Ectodermal cell (in vitro differentiated cells): ENCODE results near the gene PTBP3.

Experiments
- H3K27ac ChIP-seq: 2 replicates; pipeline ENCODE4 v1.7.0; 2013; ENCODE audit warnings: mild to moderate bottlenecking, low read depth, low read length; ENCODE audit not compliant: insufficient read depth, poor library complexity, severe bottlenecking
- H3K27me3 ChIP-seq: 2 replicates; pipeline ENCODE4 v1.7.0; 2013; ENCODE audit warnings: mild to moderate bottlenecking, low read length; ENCODE audit not compliant: insufficient read depth, control insufficient read depth, poor library complexity, severe bottlenecking
- H3K36me3 ChIP-seq: one replicate; pipeline ENCODE4 v1.7.0; 2013; ENCODE audit warnings: low read length; ENCODE audit not compliant: control insufficient read depth, insufficient read depth
- H3K4me1 ChIP-seq: one replicate; pipeline ENCODE4 v1.7.0; 2013; ENCODE audit warnings: low read length; ENCODE audit not compliant: control insufficient read depth, insufficient read depth
- H3K4me3 ChIP-seq: 2 replicates; pipeline ENCODE4 v1.7.0; 2013; ENCODE audit warnings: low read depth, low read length, control low read depth; ENCODE audit not compliant: insufficient read depth
- H3K9me3 ChIP-seq: 2 replicates; pipeline ENCODE4 v1.7.0; 2013; ENCODE audit warnings: mild to moderate bottlenecking, low read length, moderate library complexity; ENCODE audit not compliant: control insufficient read depth
- WGBS, 2 experiments: methylation state at CpG; one replicate each; pipeline ENCODE4 v1.1.7; 2013; ENCODE audit warnings: missing lambda C conversion rate in 2 of 2; 5-methylcytosine and 5-hydroxymethylcytosine counted together

Gene PTBP3

DNA sequence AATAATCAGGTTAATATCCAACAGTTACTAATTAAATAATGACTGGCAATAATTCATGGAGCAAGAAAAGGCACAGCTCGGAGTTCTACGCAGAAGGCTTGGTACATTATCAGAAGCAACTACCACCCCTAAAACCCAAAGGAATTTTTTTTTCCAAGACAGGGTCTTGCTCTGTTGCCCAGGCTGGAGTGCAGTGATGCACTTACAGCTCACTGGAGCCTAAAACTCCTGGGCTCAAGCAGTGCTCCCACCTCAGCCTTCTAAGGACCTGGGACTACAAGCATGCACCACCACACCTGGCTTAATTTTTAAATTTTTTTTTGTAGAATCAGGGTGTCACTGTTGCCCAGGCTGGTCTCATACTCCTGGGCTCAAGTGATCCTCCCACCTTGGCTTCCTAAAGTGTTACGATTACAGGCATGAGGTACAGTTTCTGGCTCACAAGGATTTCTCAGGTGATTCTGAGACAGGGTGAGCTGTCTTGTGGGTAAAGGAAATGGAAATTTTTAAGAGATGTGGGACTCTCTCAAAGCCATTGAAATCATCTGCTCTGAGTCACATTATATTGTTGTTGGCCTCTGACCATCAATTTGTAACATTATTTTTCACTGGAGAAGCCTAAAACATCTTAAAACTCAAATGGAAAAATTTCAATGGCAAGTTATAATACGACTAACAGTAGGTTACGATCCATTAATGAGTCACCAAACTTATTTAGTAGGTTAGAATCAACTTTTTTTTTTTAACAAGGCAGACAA lies 26.8 kb upstream of the PTBP3 start:
- Histone ChIP-seq H3K27me3 (no peaks in the 10 kb centered on the region), H3K4me3 (no peak overlapping the region), H3K9me3 (no peaks in the 10 kb centered on the region), H3K27ac (peak overlapping the region; percentile 26), H3K4me1 (no peaks in the 10 kb centered on the region), H3K36me3 (no peaks in the 10 kb centered on the region)
- WGBS, 2 experiments = 91 to 96% methylated on average over 5 of the region's 5 CpGs

DNA sequence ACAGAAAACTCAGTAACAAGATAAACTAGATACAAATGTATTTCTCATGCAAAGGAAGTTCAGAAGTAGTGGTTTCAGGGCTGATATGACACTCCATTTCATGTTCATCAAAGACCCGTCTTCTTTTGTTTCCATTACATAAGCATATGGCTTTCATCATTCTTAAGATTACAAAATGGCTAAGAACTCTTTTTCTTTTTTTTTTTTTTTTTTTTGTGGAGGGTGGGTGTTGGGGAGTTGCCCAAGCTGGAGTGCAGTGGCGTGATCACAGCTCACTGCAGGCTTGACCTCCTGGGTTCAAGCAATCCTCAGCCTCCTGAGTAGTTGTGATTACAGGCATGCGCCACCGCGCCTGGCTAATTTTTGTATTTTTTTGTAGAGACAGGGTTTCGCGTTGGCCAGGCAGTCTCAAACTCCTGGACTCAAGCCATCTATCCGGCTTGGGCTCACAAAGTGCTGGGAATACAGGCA lies 22.0 kb upstream of the PTBP3 start:
- Histone ChIP-seq H3K4me3 (no peak overlapping the region), H3K27ac (no peak overlapping the region), H3K36me3 (no peaks in the 10 kb centered on the region), H3K9me3 (no peaks in the 10 kb centered on the region), H3K4me1 (no peaks in the 10 kb centered on the region), H3K27me3 (no peaks in the 10 kb centered on the region)
- 76 to 80% methylated on average over 8 of the region's 8 CpGs for WGBS, 2 experiments

DNA sequence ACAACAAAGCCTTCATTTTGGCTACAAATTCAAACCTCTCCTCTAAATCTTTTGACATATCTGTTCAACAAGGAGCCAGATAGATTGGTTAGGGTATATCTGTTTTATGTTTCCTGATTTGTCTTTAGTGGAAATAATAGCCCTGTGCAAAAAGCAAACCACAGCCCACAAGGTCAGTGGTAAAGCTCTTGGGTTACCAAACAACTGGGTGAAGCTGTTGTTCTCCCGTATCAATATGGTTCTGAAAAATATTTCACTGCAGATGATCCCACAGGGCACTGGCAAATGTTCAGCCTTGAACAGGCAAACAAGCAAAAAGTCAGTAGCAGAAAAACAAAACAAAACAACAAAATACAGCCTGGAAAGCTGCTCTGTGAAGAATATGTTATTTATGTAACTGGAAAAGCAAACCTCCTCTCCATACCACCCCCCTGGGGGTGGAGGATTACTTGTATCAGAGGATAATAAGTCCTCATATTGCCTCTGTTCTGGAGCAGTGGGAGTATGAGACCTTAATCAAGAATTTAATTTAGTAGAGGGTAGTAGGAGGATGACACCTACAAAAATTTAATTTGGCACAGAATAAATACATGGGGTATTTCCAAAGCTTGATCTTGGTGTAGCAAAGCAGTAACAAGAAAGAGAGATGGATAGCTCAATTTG lies 20.8 kb upstream of the PTBP3 start:
- Histone ChIP-seq H3K9me3 (no peaks in the 10 kb centered on the region), H3K4me3 (no peak overlapping the region), H3K36me3 (no peaks in the 10 kb centered on the region), H3K27me3 (no peaks in the 10 kb centered on the region), H3K27ac (no peak overlapping the region), H3K4me1 (no peaks in the 10 kb centered on the region)
- 94 to 100% methylated on average over 1 of the region's 1 CpG for WGBS, 2 experiments

DNA sequence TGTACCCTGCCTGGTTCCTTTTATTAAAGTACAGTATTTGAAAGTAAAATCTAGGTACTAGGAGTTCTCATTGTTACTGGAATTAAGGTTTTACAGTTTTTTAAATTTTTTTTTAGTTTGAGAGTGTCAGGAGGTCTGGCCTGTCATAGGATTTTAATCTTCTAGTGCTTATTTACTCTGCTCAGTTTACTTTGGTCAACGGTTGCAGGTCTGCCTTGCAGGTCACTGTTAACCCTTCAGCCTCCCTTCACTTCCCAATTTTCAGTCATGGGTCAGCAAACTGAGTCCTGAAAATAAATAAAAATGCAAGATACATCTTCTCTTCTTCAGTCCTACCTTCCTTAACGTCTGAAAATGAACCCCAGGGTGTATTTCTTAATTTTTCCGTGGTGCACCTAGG lies 18.8 kb upstream of the PTBP3 start:
- H3K27me3 ChIP-seq = no peaks in the 10 kb centered on the region
- H3K36me3 ChIP-seq = no peaks in the 10 kb centered on the region
- no peaks in the 10 kb centered on the region for H3K4me1 ChIP-seq
- no peaks in the 10 kb centered on the region for H3K9me3 ChIP-seq
- no peak overlapping the region for H3K27ac ChIP-seq
- no peak overlapping the region for H3K4me3 ChIP-seq
- 77 to 80% methylated on average over 3 of the region's 3 CpGs for WGBS, 2 experiments

DNA sequence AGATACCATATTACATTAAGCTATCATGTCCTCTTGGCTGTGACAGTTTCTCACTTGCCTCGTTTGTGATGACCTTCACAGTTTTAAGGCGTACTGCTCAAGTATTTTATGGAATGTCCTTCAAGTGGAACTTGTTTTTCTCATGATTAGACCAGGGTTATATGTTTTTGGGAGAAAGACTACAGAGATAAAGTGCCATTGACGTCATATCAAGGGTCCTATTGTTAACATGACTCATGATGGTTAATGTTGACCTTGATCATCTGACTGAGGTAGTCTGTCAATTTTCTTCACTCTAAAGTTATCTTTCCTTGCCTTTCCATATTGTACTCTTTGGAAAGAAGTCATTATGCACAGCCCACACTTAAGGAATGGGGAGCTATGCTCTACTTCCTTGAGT lies 17.8 kb upstream of the PTBP3 start:
- Histone ChIP-seq H3K27ac (no peak overlapping the region), H3K4me3 (no peak overlapping the region), H3K36me3 (no peaks in the 10 kb centered on the region), H3K4me1 (no peaks in the 10 kb centered on the region), H3K27me3 (no peaks in the 10 kb centered on the region), H3K9me3 (no peaks in the 10 kb centered on the region)
- 90 to 92% methylated on average over 3 of the region's 3 CpGs for WGBS, 2 experiments

DNA sequence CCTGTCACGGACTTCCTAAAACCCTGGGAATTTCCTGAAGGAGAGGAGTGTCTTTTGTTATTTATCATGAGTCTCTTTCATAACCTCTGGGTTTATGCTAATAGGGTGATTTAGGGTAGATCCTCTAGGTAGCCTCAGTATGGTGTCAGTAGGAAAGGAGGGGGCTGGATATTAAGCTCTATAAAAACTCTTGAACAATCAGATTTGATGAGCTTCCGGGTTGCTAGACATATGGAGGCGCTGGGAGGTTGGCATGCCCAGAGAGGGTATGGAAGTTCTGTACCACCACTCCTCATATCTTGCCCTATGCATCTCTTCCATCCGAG lies 15.6 kb upstream of the PTBP3 start:
- no peaks in the 10 kb centered on the region for H3K27me3 ChIP-seq
- no peak overlapping the region for H3K27ac ChIP-seq
- no peaks in the 10 kb centered on the region for H3K4me1 ChIP-seq
- WGBS, 2 experiments = 71 to 83% methylated on average over 3 of the region's 4 CpGs
- no peaks in the 10 kb centered on the region for H3K9me3 ChIP-seq
- no peaks in the 10 kb centered on the region for H3K36me3 ChIP-seq
- no peak overlapping the region for H3K4me3 ChIP-seq

DNA sequence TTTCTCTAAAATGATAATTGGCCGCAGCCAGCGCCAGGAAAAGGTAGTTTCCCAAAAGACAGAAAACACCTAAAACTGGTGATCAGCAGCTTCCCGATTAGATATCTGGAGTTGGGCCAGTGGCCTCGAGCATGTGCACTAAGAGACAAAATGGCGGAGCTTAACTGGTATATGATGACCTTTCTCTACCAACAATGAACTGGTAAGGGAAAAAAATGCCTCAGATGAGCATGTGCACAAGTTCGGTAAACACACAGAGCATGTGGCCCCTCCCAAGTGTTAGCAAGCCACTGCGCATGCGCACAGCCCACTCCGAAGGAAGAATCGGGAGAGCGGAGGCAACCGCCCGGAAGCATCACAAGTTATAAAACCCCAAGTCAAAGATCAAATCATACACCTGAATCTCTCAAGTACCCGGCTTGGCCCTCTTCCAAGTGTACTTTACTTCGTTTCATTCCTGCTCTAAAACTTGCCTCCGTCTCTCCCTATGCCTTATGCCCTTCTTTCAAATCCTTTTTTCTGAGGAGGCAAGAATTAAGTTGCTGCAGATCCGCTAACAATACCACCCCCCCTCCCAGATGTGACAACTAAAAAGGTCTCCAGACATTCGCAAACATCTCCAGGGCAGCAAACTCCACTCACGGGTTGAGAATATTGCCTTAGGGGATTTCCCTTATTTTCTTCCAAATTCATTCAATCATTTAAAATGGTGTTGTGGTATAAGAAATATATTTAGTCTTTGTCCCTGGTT lies 15.0 kb upstream of the PTBP3 start:
- Histone ChIP-seq H3K4me3 (peak overlapping the region; percentile 12), H3K4me1 (no peaks in the 10 kb centered on the region), H3K36me3 (no peaks in the 10 kb centered on the region), H3K27me3 (no peaks in the 10 kb centered on the region), H3K27ac (no peak overlapping the region), H3K9me3 (no peaks in the 10 kb centered on the region)
- WGBS, 2 experiments = 69 to 81% methylated on average over 18 to 19 of the region's 19 CpGs

DNA sequence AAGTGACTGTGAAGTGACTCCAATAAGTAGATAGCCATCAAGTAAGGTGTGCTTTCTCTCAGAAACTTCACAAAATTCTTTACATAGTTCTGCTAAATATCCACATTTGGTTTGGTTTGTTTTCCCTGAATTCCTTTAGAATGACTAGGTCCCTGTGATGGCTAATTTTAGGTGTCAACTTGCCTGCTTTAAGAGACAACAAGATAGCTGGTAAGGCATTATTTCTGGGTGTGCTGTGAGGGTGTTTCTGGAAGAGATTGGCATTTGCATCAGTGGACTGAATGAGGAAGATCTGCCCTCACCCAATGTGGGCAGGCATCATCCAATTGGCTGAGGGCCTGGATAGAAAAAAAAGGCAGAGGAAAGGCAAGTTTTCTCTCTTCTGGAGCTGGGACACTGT lies 8.3 kb upstream of the PTBP3 start:
- Histone ChIP-seq H3K9me3 (no peaks in the 10 kb centered on the region), H3K36me3 (no peaks in the 10 kb centered on the region), H3K27me3 (no peaks in the 10 kb centered on the region), H3K27ac (no peak overlapping the region), H3K4me1 (no peaks in the 10 kb centered on the region), H3K4me3 (no peak overlapping the region)

DNA sequence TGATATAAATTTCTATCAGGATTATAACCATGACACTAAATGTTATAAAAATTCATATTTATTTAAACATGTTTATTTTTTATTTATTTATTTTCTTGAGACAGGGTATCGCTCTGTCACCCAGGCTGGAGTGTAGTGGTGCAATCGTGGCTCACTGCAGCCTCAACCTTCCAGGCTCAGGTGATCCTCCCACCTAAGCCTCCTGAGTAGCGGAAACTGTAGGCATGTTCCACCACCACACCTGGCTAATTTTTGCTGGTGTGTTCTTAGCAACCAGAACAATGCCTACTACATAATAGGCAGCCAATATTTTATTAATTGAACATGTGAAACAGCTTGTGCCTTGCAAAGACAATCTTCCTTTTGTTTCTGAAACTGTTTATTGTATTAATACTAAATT lies 6.5 kb upstream of the PTBP3 start:
- no peaks in the 10 kb centered on the region for H3K9me3 ChIP-seq
- H3K4me3 ChIP-seq = no peak overlapping the region
- H3K27ac ChIP-seq = no peak overlapping the region
- 94 to 95% methylated on average over 3 of the region's 3 CpGs for WGBS, 2 experiments
- no peaks in the 10 kb centered on the region for H3K27me3 ChIP-seq
- H3K4me1 ChIP-seq = no peaks in the 10 kb centered on the region
- H3K36me3 ChIP-seq = no peaks in the 10 kb centered on the region

DNA sequence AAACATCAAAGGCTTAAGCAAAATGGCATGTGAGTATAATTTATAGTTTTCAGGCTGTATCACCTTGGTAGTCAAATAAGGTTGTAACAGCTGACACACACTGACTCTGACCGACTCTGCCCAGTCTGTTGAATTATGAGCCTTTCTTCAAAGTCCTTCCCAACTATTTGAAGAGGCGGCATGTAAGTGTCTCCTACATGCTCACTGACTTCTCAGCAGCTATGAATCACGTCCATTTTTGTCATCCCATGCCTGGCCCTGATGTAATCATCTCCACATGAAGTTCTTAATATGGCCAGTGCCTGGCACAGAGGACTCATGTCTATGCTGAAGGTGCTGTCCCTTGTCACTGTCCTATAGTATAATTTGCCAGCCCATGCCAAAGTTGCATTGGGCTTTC lies 5.1 kb upstream of the PTBP3 start:
- Histone ChIP-seq H3K27me3 (no peaks in the 10 kb centered on the region), H3K4me3 (no peak overlapping the region), H3K36me3 (no peaks in the 10 kb centered on the region), H3K9me3 (no peaks in the 10 kb centered on the region), H3K27ac (no peak overlapping the region), H3K4me1 (no peaks in the 10 kb centered on the region)
- 92 to 93% methylated on average over 3 of the region's 3 CpGs for whole genome bisulfite sequencing, 2 experiments
